Right lobe of liver (tissue), 6 donors: ENCODE measurements around the gene STPG3. TPM values are rescaled to one million over a fixed set of nuclear protein-coding genes. Genes with fewer than 3 reads are reported as not detected.
A peak's percentile ranks its signal among the peaks of the same experiment; 100 is the strongest.
"Not testable (repeated sequence)": the region's sequence is repeated elsewhere in the genome, so short reads cannot be mapped to it uniquely, and the experiment has no call there.

Source experiments
- ATAC-seq, 4 donors: fragments of 200-7000 bp; cut with Tn5 transposase; one replicate each; pipeline ENCODE4 v1.9.1; 2020; ENCODE audit warnings: mild to moderate bottlenecking in 4 of 4, moderate library complexity in 4 of 4
- DNase-seq, 3 donors: peaks; one replicate each; pipeline ENCODE4 v3.0.0-alpha.2; 2020
- H3K27ac ChIP-seq, 3 donors: fragments of 200-600 bp; one replicate each; pipeline ENCODE4 v1.8.0; 2022
- H3K27me3 ChIP-seq, 2 donors: fragments of 200-600 bp; one replicate each; pipeline ENCODE4 v1.8.0; 2022
- H3K36me3 ChIP-seq, 4 donors: fragments of 200-600 bp; sonication (generic) in 1 of 4; one replicate each; pipeline versions ENCODE4 v1.5.1 to v1.8.0; 2017 to 2022; ENCODE audit warnings: control low read depth in 1 of 4
- H3K4me1 ChIP-seq, 4 donors: fragments of 200-600 bp; sonication (generic) in 1 of 4; one replicate each; pipeline versions ENCODE4 v1.5.1 to v1.8.0; 2017 to 2022; ENCODE audit warnings: control low read depth in 1 of 4
- H3K4me3 ChIP-seq, 3 donors: fragments of 200-600 bp; one replicate each; pipeline ENCODE4 v1.8.0; 2022
- H3K9me3 ChIP-seq, 4 donors: fragments of 200-600 bp; sonication (generic) in 1 of 4; one replicate each; pipeline versions ENCODE4 v1.5.1 to v1.8.0; 2017 to 2022; ENCODE audit warnings: control low read depth in 1 of 4
- CTCF ChIP-seq, 4 donors: fragments of 200-600 bp in 3 of 4; fragments of 450-650 bp in 1 of 4; IDR thresholded peaks; one replicate each; pipeline versions ENCODE4 v1.5.1 to v1.8.0; 2016 to 2022; ENCODE audit warnings: antibody characterized with exemption in 4 of 4, mild to moderate bottlenecking in 2 of 4
- POLR2A ChIP-seq: fragments of 450-650 bp; IDR thresholded peaks from one replicate; pipeline ENCODE4 v1.6.1; 2017; ENCODE audit warnings: antibody characterized with exemption, mild to moderate bottlenecking
- WGBS: methylation state at CpG from one replicate; pipeline ENCODE4 v1.1.6; 2018; ENCODE audit warnings: low coverage, low lambda C conversion rate; ENCODE audit not compliant: insufficient coverage; ENCODE audit errors: missing lambda C conversion rate; 5-methylcytosine and 5-hydroxymethylcytosine counted together
- intact Hi-C, 2 donors: fragments of 100-400 bp; cut with DNase I; formaldehyde crosslinking; loops; one replicate each; pipeline versions ENCODE4 v1.11.2 to v1.14.1; 2022
- total RNA-seq, 6 experiments: library from RNA; depleted of rRNA in 2 of 6; stranded (reverse); fragments of >200 nt in 2 of 6; fragmentation: NEBNext Ultra II Directional in 3 of 6; extraction: Animal tissue kit (Norgen Biotek cat#: 25700) in 3 of 6; gene quantifications; one replicate each; pipeline versions ENCODE4 v1.1.0 to v1.2.4, GENCODE V29; 2016 to 2023
- donor health status: DM: no; HTN: yes; CAD: no.
- donor health status: DM: no; HTN: no; CAD: no.
- donor health status: DM: no; HTN: no; CAD: no.
- donor health status: DM: no; HTN: yes; CAD: no.
- donor health status: DM: no; HTN: yes; CAD: no.

The STPG3 gene
- total RNA-seq, 6 experiments from 2014 or later = not detected

DNA sequence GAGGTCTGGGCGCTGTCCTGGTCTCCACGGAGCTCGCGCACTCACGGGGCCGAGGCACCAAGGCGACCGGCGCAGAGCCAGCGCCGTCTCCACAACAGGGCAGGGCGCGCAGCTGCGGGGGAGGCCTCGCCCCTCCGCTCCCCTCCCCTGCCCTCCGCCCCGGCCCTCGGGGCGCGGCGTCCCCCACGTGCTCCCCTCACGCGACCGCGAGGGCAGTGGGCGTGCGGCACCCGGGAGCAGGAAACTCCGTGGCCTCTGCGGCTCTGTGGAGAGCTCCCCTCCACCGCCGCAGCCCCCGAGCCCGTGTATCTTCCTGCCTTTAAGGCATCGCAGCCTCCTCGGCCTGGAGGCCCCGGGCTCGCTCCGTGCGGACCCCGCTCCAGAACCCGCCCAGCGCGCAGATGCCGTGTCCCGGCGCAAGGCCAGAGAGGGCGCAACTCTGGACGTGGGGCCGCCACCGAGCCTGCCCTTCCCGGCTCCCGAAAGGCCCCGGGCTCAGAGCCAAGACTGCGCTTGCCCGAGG, 10.7 kb upstream of the STPG3 start:
- H3K4me3 ChIP-seq = peak overlapping the region; percentile 73 to 75 (median 73)
- H3K9me3 ChIP-seq = no peaks in the 10 kb centered on the region
- peak overlapping the region; percentile 47 to 84 (median 73) for H3K27ac ChIP-seq
- no peaks in the 10 kb centered on the region for H3K27me3 ChIP-seq
- DNase-seq = peak; percentile 70 to 79 (median 78)
- ATAC-seq = peak; percentile 24 to 41 (median 34)
- intact Hi-C loops = no loop called here
- peaks cover 0 to 20% (median 8%) of the 10 kb centered on the region in 4 donors for H3K4me1 ChIP-seq
- peaks cover 0 to 13% (median 8%) of the 10 kb centered on the region in 4 donors for H3K36me3 ChIP-seq
- 0% methylated on average over 1 of the region's 58 CpGs for WGBS
- TF ChIP-seq CTCF (IDR thresholded peaks at IDR 0.05) (peak in 1 of 4 donors; percentile 12), POLR2A (no peak)

DNA sequence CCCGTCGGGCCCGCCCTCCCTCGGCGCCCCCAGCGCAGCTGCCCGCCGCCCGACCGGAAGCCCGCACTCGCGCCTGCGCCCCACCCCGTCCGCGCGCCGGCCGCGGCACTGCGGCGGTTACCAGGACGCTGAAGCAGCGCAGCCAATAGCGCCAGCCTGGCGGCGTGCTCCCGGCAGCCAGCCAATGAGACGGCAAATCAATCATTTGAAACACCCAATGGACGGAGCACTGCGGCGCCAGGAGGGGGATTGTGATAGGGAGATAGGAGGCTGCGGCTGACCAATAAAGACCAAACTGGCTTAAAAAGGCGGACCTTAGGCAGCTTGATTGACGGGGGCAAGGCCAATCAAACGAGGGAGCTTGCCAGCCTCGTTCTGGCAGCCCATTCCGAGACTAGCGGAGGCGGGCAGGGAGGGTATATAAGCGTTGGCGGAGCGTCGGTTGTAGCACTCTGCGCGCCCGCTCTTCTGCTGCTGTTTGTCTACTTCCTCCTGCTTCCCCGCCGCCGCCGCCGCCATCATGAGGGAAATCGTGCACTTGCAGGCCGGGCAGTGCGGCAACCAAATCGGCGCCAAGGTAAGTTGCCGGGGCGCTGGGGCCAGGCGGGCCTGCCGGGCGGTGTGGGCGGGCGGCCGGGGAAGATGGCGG, 10.1 kb upstream of the STPG3 start, which contains the start of gene TUBB4B:
Gene TUBB4B, plus strand, starts transcription at position 447 of the 649 bp plus-strand sequence. Its CDS starts 74 bp downstream, at position 521.
- peak within 1 kb of the TSS; percentile 55 to 84 (median 83) for H3K27ac ChIP-seq
- TF ChIP-seq CTCF (IDR thresholded peaks at IDR 0.05) (no peak), POLR2A (peak; percentile 100)
- peaks cover 0 to 20% (median 8%) of the 10 kb centered on the region in 4 donors for H3K4me1 ChIP-seq
- 0% methylated on average over 22 of the region's 67 CpGs for WGBS
- H3K27me3 ChIP-seq = no peaks in the 10 kb centered on the region
- no peaks in the 10 kb centered on the region for H3K9me3 ChIP-seq
- peaks cover 0 to 13% (median 8%) of the 10 kb centered on the region in 4 donors for H3K36me3 ChIP-seq
- ATAC-seq (peak; percentile 82 to 90 (median 88)), DNase-seq (peak; percentile 99)
- H3K4me3 ChIP-seq = peak within 1 kb of the TSS; percentile 73 to 95 (median 85)
- intact Hi-C loops = no loop called here

- Histone ChIP-seq H3K27me3 (no peaks in the 10 kb centered on the region), H3K27ac (peak overlapping the region; percentile 55 to 83 (median 82)), H3K4me3 (peak overlapping the region; percentile 63 to 95 (median 85)), H3K9me3 (no peaks in the 10 kb centered on the region), H3K36me3 (peaks cover 0 to 13% (median 8%) of the 10 kb centered on the region in 4 donors), H3K4me1 (peaks cover 0 to 19% (median 8%) of the 10 kb centered on the region in 4 donors)
- DNase-seq (peak in 2 of 3 donors; percentile 71 to 74), ATAC-seq (peak in 3 of 4 donors; percentile 16 to 27 (median 20))
- intact Hi-C loops = no loop called here
- no peak for TF ChIP-seq POLR2A
- TF ChIP-seq CTCF (IDR thresholded peaks at IDR 0.05) = no peak
- 0% methylated on average over 23 of the region's 83 CpGs for WGBS
Observed at GRCh38 chr9:137241490-137242268, 9.4 kb upstream of the STPG3 start.

DNA sequence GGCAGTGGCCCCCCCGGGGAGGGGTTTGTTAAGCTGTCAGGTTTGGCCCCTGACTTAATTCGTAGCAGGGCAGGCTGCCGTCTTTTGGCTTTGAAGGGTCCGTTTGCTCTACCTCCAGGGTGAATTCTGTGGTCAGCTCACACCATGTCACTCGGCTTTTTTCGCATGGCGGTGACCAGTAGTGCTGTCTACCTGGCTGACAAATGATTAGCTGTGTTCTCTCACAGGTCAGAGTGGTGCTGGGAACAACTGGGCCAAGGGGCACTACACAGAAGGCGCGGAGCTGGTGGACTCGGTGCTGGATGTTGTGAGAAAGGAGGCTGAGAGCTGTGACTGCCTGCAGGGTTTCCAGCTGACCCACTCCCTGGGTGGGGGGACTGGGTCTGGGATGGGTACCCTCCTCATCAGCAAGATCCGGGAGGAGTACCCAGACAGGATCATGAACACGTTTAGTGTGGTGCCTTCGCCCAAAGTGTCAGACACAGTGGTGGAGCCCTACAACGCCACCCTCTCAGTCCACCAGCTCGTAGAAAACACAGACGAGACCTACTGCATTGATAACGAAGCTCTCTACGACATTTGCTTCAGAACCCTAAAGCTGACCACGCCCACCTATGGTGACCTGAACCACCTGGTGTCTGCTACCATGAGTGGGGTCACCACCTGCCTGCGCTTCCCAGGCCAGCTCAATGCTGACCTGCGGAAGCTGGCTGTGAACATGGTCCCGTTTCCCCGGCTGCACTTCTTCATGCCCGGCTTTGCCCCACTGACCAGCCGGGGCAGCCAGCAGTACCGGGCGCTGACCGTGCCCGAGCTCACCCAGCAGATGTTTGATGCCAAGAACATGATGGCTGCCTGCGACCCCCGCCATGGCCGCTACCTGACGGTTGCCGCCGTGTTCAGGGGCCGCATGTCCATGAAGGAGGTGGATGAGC, 8.6 kb upstream of the STPG3 start:
- H3K36me3 ChIP-seq = peaks cover 0 to 13% (median 8%) of the 10 kb centered on the region in 4 donors
- no peak for ATAC-seq
- peak overlapping the region; percentile 63 to 95 (median 85) for H3K4me3 ChIP-seq
- H3K9me3 ChIP-seq = no peaks in the 10 kb centered on the region
- intact Hi-C loops = no loop called here
- no peaks in the 10 kb centered on the region for H3K27me3 ChIP-seq
- no peak for DNase-seq
- H3K27ac ChIP-seq = peak overlapping the region; percentile 55 to 83 (median 55)
- WGBS = 38% methylated on average over 12 of the region's 36 CpGs
- no peak for TF ChIP-seq POLR2A
- no peak for TF ChIP-seq CTCF (IDR thresholded peaks at IDR 0.05)
- H3K4me1 ChIP-seq = peaks cover 0 to 17% (median 8%) of the 10 kb centered on the region in 4 donors

GRCh38 chr9:137243266-137243625, 7.8 kb upstream of the STPG3 start:
- Histone ChIP-seq H3K36me3 (peaks cover 0 to 13% (median 8%) of the 10 kb centered on the region in 4 donors), H3K4me1 (peaks cover 0 to 17% (median 8%) of the 10 kb centered on the region in 4 donors)
- H3K27ac ChIP-seq, H3K4me3 ChIP-seq, DNase-seq, intact Hi-C loops, ATAC-seq, H3K27me3 ChIP-seq, H3K9me3 ChIP-seq: not testable (repeated sequence)
- WGBS = no CpG with 5 or more reads among the region's 18 CpGs
